ENCODE data around the gene DLGAP1.
"Not testable (repeated sequence)": the region's sequence is repeated elsewhere in the genome, so short reads cannot be mapped to it uniquely, and the experiment has no call there.

The DLGAP1 gene

DNA sequence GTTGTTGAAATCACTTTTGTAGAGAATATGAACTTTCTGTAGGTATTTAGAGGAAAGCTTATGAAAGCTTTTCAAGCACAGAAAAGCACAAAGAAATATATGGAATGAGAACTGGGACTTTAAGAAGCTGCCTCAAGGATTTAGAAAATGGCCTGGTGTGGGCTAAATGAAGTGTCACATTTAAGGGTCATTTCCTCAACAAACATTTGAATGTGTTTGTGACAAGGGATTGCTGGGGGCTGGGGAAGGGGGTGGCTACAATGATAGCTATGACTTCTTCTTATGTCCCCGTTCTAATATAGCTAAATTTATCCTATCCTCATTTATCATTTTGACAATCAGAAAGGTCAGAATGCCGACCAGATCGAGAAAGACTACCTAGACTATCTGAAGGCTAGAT is 69.2 kb downstream of the DLGAP1 start:
- no peak for DNase-seq (ENCODE audit: low read depth)

DNA sequence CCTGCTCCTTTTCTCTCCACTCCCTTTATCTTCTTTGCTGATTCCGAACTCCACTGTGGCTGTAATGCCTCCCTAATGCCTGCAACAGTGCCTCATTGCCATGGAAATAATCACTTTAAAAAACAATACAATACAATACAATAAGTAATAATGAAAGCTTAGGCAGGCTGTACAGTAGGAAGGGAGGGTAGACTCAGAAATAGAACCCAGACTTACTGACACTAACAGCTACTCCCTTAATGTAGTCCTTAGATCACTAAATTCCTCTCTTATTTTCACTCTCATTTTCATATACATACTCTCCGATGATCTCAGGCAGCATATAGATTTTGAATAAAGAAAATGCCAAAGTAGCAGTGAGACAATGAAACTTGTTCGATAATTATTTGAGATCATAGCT is 70.2 kb downstream of the DLGAP1 start:
- no peak for DNase-seq (ENCODE audit: low read depth)

DNA sequence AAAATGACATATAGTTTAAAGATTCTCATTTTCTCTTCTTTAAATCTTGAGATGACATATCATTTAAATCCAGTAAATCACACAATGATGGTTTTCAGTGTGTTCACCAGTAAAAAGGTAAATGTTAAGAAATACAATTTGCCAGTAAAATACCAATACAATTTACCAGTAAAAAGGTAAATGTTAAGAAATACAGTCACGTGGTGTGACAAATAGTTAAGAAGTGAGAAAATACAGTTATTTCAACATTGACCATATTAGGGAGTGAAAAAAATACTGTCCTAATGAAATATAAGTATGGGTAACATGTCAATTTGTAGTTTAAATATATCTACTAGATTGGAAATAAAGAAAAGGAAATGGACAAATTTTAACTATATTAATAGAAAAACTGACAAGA is 80.5 kb downstream of the DLGAP1 start:
- no peak for DNase-seq (ENCODE audit: low read depth)

DNA sequence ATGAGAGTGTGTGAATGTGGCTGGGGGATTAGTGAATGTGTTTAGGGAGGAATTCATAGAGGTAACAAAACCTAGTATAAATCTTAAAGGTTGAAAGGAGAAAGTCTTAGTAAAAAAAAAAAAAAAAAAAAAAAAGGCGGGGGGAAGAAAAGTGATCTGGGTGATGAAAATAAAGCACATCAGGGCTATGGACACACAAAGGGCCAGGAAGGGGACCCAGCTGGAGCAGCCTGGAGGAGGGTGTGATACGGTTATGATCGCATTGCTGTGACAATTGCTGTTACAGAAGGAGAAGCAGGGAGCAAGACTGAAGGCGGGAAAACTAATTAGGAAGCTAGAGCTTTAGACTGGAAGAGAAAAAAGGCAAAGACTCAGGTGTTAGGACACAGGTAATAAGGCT is 85.4 kb downstream of the DLGAP1 start:
- no peak for DNase-seq (ENCODE audit: low read depth)

DNA sequence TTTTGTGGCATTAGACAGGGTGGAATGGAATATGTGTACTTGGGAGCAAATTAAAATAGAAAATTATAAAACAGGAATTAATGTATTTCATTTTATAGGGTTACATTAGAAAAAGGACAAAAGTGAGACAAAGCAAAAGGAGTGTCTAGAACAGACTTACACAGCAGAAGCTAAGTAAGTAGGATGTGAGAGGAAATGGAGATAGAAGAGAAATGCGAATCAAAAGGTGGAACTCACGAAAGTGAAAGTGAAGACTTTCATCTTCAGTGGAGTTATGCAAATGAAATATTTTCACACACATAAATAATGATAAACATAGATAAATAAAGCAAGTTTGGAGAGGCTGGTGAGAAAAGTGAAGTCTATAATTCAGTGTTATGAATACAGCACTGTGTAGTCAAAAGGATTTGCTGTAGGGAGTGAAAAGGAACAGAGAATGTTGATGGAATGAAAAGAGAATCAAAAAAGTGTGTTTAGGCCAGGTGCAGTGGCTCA is 94.8 kb downstream of the DLGAP1 start:
- DNase-seq (ENCODE audit: low read depth) = no peak

DNA sequence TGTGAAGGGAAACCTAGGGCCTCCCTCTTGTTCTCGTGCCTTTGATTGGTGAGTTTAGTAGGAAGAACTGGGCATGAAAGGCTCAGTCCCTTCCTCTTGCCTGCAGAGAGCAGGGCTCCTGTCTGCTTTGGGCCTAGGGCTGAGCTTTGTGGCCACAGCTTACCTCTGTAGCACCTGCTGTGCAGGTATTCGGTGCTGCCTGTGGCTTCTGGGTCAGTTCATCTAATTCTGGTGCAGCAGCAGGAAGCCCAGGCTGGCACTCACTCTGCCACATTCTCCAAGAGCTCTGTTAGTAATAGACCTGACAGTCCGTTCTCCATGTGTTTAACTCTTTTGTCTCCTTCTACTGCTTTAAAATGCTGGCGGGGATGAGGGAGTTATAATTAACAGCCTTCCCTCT is 96.5 kb downstream of the DLGAP1 start:
- no peak for DNase-seq (ENCODE audit: low read depth)

DNA sequence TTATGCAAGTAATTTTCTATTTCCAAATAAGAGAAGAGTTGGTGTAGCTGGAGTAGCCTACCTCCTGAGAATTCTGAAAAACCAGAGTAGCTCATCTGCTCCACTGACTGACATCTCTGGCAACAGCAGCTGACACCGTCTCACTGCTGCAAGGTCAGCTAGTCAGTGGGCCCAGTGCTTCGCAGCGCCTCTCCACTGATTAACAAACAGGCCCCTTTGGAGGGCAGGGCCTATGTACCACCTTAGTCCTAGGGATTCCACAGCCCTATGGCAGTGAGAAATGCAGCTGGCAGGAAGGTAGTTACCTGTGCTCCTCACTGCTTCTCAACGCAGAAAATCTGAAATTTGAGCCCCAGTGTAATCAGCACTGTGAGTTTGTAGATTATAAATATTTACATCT is 97.5 kb downstream of the DLGAP1 start:
- DNase-seq (ENCODE audit: low read depth) = no peak

DNA sequence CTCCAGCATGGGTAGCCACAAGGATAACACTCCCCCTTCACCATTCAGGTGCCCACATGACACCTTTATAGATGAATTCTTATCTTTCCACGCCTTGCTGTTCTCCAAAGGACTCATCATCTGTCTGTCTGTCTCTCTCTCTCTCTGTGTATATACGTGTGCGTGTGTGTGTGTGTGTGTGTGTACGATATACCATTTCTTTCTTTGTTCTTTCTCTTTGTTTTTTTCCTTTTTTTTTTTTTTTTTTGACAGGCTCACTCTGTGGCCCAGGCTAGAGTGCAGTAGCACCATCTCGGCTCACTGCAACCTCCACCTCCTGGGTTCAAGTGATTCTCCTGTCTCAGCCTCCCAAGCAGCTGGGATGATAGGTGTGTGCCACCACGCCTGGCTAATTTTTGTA is 98.2 kb downstream of the DLGAP1 start:
- DNase-seq (ENCODE audit: low read depth) = no peak

DNA sequence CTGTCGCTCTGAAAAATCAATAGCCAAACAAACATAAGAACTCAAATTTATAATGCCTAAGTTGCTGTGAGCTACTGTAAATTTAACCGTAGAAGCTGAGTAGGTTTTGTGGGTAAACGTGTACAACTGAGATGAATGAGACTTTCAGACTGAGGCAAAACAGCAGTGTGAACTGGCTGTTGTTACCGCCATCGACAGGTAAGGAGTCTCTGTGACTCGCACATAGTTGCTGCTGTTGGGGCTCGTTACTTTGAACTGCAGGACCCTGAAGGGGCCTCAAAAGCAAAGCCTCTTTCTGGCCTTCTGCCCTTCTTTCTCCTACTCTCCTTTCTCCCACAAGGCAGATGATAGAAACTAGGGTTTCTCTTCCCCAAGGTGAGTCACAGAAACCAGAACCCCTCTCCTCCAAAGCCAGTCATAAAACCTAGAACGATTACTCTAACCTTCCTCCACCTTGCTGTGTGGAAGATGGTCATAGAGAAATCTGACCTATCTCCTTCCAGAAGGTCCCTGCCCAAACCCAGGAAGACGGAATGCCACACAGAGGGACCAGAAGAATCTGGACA is 101.2 kb downstream of the DLGAP1 start:
- DNase-seq (ENCODE audit: low read depth) = no peak

DNA sequence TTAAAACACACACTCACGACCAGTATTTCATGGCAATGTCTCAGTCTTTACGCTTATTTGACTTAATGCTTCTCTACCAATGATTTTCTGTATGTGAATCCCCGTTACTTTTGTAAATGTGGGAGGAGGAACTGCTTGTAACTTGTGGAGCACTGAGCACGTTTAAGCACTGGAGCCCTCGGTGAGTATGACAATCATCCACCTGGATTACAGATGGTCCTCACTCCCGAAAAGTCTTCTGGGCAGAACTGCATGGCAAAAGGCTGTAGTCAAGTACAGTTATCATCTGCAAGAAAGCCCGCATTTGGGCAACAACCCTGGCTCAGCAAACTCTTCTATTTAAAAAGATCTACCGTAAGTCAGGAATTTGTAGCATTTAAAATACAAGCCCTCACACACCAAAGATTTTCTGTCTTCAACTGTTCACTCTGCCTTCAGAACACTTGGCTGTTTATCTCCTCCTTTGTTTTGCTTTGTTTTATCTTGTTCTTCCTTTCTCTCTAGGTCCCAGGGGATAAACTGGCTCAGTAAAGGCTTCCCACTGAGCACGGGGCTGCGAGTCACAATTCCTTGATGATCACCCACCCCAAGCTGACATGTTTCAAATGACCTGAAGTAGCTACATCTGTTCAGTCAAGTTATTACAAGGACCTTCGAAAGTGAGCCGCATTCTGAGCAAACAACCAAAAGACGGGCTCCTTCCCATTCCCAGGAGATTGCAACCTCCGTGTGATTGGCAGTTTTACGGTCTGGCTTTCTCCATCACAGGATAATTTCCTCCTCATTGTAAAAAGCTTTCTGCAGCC is 102.2 kb downstream of the DLGAP1 start:
- DNase-seq (ENCODE audit: low read depth) = no peak

DNA sequence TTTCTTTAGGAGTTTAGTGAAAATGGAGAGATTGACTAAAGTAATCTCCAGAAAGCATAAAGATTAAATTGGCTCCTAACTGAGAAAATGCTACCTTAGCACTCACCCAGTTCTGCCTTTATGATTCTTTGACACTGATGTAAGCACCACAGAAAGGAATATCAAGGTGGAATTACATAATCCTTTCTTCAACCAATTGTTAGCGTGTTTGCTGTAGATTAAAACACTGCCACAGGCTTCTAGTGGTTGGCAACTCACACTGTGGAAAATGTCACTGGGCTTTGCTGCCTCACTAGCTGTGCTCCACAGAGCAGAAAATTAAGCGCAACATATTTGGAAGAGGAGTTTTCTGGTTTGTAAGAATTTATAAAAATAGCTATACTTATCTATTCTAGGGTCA is 104.1 kb downstream of the DLGAP1 start:
- no peak for DNase-seq (ENCODE audit: low read depth)

DNA sequence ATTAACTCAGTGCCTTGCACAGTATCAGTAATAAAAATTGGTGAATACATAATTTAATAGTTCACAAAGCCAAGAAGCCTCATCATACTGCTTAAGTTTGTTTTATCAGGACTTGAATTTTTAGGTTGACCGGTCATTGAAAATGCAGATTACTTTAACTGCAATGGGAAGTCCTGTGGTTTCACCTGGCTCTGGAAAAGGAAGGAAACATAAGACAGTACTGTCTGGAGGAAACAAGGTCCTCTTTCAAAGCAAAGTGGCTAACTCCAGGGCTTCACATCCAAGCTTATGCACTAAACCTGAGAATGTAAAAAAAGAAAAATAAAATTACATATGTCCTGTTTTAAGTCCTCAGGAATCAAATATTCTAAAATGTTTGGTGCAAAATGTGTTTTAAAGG is 119.7 kb downstream of the DLGAP1 start:
- DNase-seq (ENCODE audit: low read depth) = no peak

DNA sequence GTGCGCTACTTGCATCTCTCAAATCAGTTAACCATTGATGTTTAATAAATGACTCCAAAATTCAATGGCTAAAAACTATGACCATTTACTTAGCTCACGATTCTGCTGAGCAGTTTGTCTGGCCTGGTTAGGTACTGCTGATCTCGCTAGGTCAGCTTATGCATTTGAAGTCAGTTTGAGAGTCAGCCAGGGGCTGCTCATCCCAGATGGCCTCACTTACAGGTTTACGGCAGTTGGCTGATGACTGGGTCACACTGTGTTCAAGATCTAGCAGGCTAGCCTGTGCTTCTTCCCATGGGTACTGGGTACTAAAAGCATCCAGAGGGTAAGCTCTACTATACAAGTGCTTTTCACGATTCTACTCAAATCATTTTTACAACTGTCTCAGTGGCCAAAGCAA is 122.1 kb downstream of the DLGAP1 start:
- no peak for DNase-seq (ENCODE audit: low read depth)

DNA sequence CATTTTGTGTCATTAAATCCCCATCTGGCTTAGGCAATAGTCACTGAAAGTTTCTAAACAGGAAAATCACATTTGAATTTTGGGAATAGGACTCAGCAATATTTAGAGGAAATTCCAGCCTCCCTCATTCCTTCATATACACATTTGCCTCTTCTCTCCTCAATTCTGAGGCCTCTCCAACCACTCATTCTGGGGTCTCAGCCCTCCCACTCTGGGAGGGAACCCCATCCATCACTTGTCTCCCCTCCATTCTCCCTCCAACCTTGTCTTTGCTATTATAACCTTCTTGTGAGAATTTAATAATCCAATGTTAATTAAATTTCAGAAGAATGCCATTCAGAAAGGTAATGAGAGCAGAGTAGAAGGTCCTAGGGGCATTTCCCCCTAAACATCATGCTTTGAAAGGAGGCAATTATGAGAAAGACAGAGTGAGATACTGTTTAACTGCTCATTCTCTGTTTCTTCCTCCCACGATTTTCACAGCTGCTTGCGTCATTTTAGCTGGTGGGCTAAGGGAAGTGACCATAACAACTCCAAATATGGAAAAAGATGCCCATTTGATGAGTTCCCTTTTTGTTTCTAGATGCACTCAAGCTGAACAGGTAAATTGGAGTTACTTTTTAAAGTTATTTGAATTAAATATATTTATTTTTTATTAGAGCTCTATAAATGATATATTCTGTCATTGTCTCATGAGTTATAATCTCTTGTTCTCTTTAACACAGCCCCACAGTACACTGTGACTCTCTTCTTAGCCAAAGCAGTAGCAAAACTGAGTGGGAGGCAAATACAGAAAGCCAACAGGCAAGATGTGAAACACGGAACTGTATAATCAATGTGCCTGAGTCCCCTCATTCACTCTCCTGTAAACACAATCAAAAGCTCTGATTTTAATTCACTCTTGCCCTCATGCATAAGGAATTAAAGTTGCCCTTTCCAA is 135.1 kb downstream of the DLGAP1 start:
- DNase-seq (ENCODE audit: low read depth) = no peak

DNA sequence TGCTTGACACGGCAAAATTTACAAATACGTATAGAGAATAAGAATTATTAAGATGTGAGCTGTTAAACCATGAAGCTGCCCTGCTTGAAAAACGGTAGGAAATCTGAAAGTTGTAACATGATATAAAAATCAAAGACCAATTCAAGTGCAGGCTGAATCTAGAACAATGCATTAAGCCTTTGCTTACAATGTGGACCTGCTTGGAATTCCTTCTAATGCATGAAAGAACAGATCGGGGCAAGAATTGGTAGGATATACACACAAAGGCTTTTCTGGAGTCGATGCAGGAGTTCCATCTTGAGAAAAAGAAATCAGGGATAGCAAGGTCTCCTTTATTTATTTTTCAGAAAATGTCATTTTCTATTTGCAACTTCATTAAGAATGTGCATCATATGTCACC is 136.8 kb downstream of the DLGAP1 start:
- DNase-seq (ENCODE audit: low read depth) = no peak

DNA sequence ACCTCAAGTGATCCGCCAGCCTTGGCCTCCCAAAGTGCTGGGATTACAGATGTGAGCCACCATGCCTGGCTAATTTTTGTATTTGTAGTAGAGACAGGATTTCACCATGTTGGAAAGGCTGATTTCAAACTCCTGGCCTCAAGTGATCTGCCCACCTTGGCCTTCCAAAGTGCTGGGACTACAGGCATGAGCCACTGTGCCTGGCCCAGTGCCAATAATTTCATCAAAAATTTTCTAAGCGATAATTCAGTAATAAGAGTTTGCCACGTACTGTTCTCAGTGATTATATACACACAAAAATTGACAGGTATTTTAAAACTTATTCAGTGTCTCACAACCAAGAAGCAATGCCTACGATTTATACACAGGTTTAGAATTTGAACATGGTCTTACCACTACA is 143.2 kb downstream of the DLGAP1 start:
- DNase-seq (ENCODE audit: low read depth) = not testable (repeated sequence)

DNA sequence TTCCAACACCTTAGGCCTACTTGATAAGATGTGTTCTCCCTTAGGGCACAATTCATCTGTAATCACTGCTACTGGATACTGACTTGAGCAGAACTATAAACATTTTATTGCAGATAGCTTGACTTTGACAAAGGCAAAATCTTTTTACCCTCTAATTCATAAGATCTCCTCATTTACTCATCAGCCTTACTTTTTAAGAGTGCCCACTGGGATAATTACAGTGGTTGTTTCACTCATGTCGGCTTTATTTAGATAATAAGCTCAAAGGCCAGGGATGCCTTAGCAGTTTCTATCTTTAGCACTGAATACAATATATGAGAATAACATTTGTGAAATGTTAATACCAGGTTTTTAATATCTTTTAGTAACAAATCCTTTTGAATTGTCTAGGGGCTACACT is 144.0 kb downstream of the DLGAP1 start:
- no peak for DNase-seq (ENCODE audit: low read depth)

DNA sequence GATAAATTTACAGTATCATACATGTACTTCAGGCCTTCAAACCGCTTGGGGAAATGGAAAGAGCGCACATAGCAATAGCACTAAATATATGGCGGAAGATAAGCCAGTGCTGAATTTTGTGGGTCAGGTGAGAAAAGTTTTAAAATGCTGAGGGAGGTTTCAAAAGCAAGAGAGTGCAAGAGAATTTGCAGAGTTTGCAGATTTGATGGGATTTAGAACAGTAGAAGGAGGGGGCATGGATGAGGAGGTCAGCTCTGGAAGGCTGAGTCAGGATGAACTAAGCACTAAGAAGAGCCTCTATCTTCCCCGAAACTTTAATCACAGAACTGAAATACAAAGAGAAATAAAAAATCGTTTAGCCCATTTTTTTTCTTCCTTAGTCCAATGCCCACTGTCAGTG is 145.9 kb downstream of the DLGAP1 start:
- DNase-seq (ENCODE audit: low read depth) = no peak

DNA sequence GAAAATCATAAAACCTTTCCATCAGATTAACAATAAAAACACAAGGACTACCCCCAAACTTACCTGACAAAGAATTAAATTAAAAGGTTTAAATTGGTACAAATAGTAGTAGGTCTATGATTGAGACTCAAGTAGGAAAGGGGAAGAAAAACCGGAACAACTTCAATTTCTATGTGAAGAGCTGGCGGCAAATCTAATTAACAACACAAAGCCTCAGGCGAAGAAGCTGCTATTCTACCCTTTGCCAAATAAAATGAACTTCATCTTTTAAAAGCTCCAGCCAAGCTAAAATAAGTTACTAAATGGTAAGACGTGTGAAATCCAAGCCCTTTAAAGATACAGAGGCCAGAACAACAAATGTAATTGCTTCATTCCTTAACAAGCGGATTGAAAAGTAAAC is 146.5 kb downstream of the DLGAP1 start:
- DNase-seq (ENCODE audit: low read depth) = no peak

DNA sequence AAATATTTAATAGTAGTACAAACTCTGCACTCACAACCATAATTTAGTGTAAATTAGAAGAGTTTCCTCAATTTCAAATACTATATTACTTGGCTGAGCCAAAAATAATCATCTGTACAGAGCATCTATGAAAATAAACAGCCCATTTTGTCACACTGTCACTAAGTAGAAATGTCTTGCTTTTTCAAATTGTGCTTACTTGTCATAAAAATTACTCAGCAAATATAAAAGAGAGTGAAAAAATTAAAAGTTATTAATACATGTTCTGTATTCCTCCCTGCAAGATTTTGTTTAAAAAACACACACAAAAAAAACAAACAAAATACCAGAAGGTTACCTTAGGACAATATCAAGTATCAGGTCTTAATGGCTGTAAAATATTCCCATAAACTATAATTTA is 155.7 kb downstream of the DLGAP1 start:
- DNase-seq (ENCODE audit: low read depth) = no peak

DNA sequence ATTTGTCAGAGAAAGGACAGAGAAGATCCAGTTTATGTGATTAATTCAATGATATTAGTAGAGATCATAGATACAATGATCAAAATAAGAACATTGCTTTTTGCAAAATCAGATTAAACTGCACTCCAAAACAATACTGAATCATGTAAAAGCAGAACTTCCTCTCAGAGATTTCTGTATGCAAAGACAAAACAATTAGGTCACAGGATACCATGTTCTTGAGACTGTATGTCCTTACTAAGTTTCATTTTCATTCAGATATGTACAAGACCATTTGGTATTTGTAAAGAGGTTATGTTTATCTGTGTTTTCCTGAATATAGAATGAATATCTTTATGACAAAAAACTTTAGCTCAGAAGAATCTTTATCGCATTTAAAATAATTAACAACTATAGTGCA is 161.8 kb downstream of the DLGAP1 start:
- DNase-seq (ENCODE audit: low read depth) = no peak

DNA sequence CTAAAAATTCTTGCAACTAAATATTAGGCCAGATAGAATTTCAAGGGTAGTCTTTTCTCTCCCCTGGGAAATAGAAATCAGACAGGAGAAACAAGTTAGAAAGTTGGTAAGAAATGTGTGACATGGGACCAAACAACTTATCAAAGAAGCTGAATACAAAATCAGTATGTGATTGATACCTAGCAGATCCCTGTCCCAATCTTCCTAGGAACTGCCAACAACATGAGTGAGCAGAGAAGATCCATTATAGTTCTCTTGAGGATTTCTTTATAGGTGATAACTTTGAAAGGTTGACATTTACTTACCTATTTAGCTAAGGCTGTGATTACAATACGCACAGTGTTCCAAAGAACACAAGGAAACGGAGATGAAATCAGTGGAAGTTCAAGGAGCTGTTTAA is 162.4 kb downstream of the DLGAP1 start:
- DNase-seq (ENCODE audit: low read depth) = no peak

DNA sequence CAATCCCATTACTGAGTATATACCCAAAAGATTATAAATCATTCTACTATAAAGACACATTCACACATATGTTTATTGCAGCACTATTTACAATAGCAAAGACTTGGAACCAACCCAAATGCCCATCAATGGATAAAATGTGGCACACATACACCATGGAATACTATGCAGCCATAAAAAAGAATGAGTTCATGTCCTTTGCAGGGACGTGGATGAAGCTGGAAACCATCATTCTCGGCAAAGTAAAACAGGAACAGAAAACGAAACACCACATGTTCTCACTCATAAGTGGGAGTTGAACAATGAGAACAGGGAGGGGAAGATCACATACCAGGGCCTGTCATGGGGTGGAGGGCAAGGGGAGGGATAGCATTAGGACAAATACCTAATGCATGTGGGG is 167.8 kb downstream of the DLGAP1 start:
- DNase-seq (ENCODE audit: low read depth) = not testable (repeated sequence)

Data from HS-27A (cell line).